GM19099 (cell line): ENCODE data around the gene SHANK3.

Source experiments
- POLR2A ChIP-seq: IDR thresholded peaks from 3 replicates; pipeline ENCODE4 v1.6.1; 2011; ENCODE audit warnings: low read depth; ENCODE audit not compliant: insufficient read length; ENCODE audit errors: extremely low read depth

The SHANK3 gene

GRCh38 chr22:50722048-50722701, 49.6 kb downstream of the SHANK3 start:
- TF ChIP-seq POLR2A: no peak
